Testis (tissue), 2 donors: ENCODE measurements around the gene REPIN1.

Experiments used
- POLR2A ChIP-seq: fragments of 450-650 bp; IDR thresholded peaks from one replicate; pipeline ENCODE4 v1.6.1; 2017; ENCODE audit warnings: antibody characterized with exemption, mild to moderate bottlenecking, moderate library complexity
- TF ChIP-seq, protein P1 (sequence below), 3 experiments: fragments of 450-650 bp in 2 of 3; fragments of 200-600 bp in 1 of 3; sonication (generic) in 1 of 3; IDR thresholded peaks; one replicate each; pipeline ENCODE4 v1.5.1; 2016 to 2019; ENCODE audit warnings: antibody characterized with exemption in 3 of 3, mild to moderate bottlenecking in 2 of 3, moderate library complexity in 1 of 3

DNA sequence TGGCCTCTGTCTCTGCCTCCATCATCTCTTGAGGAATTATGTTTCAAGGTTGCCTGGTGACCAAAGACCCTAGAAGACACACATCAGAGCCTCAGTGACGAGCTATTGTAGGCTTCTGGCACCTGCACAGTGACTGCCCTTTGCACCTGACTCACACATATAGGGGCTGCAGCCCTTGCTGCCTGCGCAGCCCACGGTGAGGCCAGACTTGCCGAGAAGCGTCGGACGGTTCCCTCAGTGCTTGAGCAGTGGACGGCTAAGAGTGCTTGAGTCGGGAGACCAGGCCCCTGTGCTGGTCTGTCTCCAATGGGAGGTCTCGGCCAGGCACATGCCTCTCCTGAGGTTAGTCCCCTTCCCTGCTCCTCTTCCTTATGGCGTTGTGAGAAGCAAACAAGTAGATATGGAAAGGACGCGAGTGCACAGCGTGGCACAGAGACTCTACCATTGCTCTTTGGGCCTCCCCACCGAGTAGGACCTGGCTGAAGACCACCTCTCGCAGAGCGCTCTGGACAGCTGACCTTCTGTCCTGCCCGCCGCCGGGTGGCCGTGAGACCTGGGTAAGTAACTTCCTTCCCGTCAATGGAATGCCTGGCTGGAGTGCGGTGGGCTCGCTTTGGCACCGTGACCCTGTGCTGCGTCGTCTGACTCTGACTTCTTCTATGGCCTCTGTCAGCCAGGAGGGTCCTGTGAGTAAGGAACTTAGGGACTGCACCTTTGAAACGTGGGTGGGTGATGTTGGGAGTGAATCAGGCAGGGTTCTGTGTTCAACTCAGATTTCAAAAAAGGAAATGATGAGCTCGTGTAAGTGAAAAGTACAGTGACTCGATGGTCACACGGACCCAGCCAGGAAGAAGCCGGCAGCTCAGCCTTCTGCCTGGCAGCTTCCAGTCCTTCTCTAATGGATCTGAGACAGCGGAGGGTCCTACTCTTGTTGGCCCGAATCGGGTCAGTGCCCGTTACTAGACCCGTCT is 44.2 kb downstream of the REPIN1 start:
- TF ChIP-seq, protein P1, sequence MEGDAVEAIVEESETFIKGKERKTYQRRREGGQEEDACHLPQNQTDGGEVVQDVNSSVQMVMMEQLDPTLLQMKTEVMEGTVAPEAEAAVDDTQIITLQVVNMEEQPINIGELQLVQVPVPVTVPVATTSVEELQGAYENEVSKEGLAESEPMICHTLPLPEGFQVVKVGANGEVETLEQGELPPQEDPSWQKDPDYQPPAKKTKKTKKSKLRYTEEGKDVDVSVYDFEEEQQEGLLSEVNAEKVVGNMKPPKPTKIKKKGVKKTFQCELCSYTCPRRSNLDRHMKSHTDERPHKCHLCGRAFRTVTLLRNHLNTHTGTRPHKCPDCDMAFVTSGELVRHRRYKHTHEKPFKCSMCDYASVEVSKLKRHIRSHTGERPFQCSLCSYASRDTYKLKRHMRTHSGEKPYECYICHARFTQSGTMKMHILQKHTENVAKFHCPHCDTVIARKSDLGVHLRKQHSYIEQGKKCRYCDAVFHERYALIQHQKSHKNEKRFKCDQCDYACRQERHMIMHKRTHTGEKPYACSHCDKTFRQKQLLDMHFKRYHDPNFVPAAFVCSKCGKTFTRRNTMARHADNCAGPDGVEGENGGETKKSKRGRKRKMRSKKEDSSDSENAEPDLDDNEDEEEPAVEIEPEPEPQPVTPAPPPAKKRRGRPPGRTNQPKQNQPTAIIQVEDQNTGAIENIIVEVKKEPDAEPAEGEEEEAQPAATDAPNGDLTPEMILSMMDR (IDR thresholded peaks at IDR 0.05), result no peak
- no peak for TF ChIP-seq POLR2A
